ENCODE data around the gene BPGM.
A peak's percentile ranks its signal among the peaks of the same experiment; 100 is the strongest.

Gene BPGM

GRCh38 chr7:134646425-134647305, at the start of gene BPGM:
Gene BPGM, plus strand, starts transcription at chr7:134646853. Its CDS starts 14,655 bp downstream, at chr7:134661508.
- DNase-seq (ENCODE audit: low read depth in 2 of 2): peak; percentile 91 to 92

- DNase-seq (ENCODE audit: low read depth in 2 of 2): no peak
Measured at GRCh38 chr7:134599371-134599770, 47.3 kb upstream of the BPGM start.

- no peak for DNase-seq (ENCODE audit: low read depth in 2 of 2)
Measured at GRCh38 chr7:134601459-134601858, 45.2 kb upstream of the BPGM start.

GRCh38 chr7:134602881-134603451, 43.7 kb upstream of the BPGM start:
- DNase-seq (ENCODE audit: low read depth in 2 of 2): no peak

GRCh38 chr7:134605978-134606923, 40.4 kb upstream of the BPGM start:
- peak; percentile 28 to 31 for DNase-seq (ENCODE audit: low read depth in 2 of 2)

GRCh38 chr7:134611611-134612151, 35.0 kb upstream of the BPGM start:
- DNase-seq (ENCODE audit: low read depth in 2 of 2): no peak

- no peak for DNase-seq (ENCODE audit: low read depth in 2 of 2)
Measured at GRCh38 chr7:134612197-134612596, 34.5 kb upstream of the BPGM start.

GRCh38 chr7:134613623-134614347, 32.9 kb upstream of the BPGM start:
- no peak for DNase-seq (ENCODE audit: low read depth in 2 of 2)

GRCh38 chr7:134616611-134617010, 30.0 kb upstream of the BPGM start:
- DNase-seq (ENCODE audit: low read depth in 2 of 2): no peak

- DNase-seq (ENCODE audit: low read depth in 2 of 2): no peak
Measured at GRCh38 chr7:134618756-134619530, 27.7 kb upstream of the BPGM start.

- DNase-seq (ENCODE audit: low read depth in 2 of 2): no peak
Measured at GRCh38 chr7:134619627-134620331, 26.9 kb upstream of the BPGM start.

- no peak for DNase-seq (ENCODE audit: low read depth in 2 of 2)
Measured at GRCh38 chr7:134622303-134622995, 24.2 kb upstream of the BPGM start.

GRCh38 chr7:134623193-134623592, 23.5 kb upstream of the BPGM start:
- no peak for DNase-seq (ENCODE audit: low read depth in 2 of 2)

GRCh38 chr7:134625550-134625949, 21.1 kb upstream of the BPGM start:
- DNase-seq (ENCODE audit: low read depth in 2 of 2): no peak

- DNase-seq (ENCODE audit: low read depth in 2 of 2): no peak
Measured at GRCh38 chr7:134627109-134627774, 19.4 kb upstream of the BPGM start.

- DNase-seq (ENCODE audit: low read depth in 2 of 2): no peak
Measured at GRCh38 chr7:134627775-134628153, 18.9 kb upstream of the BPGM start.

- DNase-seq (ENCODE audit: low read depth in 2 of 2): no peak
Measured at GRCh38 chr7:134629445-134629844, 17.2 kb upstream of the BPGM start.

GRCh38 chr7:134630237-134630636, 16.4 kb upstream of the BPGM start:
- no peak for DNase-seq (ENCODE audit: low read depth in 2 of 2)

- no peak for DNase-seq (ENCODE audit: low read depth in 2 of 2)
Measured at GRCh38 chr7:134630893-134631292, 15.8 kb upstream of the BPGM start.

Measured in stimulated activated CD8-positive, alpha-beta memory T cell treated with anti-CD3 and anti-CD28 coated beads, Interleukin-15, amount 100 ng/mL, for 48 hours (primary cell).